ENCODE data around the gene LGMN. TPM values are rescaled to one million over a fixed set of nuclear protein-coding genes. Genes with fewer than 3 reads are reported as not detected.

LGMN gene
- total and polyA plus RNA-seq, 9 of the 15 experiments (the other 6 are each of a cell fraction or from before 2014, with no cell fraction given): 0.05 to 1.4 (median 0.43) TPM; not detected in 2

DNA sequence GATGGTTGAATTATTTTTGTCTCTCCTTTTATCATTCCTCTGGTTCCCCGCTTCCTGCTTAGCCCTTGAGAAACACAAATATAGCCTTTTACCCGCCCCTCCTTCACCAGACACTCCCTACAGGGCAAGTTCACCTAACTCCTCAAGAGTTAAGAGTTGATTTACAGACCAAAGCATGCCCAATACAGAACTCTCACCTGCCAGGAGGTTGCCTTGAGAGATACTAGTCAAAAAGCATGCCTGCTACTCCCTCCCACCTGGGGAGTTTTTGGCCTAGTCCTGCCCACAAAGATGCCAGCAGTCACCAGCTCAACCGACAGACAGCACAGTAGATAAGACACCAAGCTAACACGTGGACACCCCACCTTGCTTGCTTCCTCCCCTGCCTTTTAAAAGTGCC lies 11.2 kb downstream of the LGMN start:
- Histone ChIP-seq H3K9me3 (replicated peaks; ENCODE audit: control insufficient read depth, insufficient read depth, low read depth, low read length) (no peaks in the 10 kb centered on the region), H3K27ac (ENCODE audit: extremely low read depth, low read depth, low read length) (no peak overlapping the region), H3K79me2 (ENCODE audit: control insufficient read depth, insufficient read depth, low read length) (no peaks in the 10 kb centered on the region), H4K20me1 (replicated peaks; ENCODE audit: control insufficient read depth, insufficient read depth, low read length) (no peaks in the 10 kb centered on the region), H3K9ac (ENCODE audit: insufficient read depth in 1 of 2, low read depth in 2 of 2, low read length in 2 of 2) (no peak overlapping the region), H3K9me1 (ENCODE audit: control insufficient read depth, insufficient read depth, low read length) (no peaks in the 10 kb centered on the region), H3K36me3 (ENCODE audit: control insufficient read depth, insufficient read depth, low read length) (no peaks in the 10 kb centered on the region), H3K4me3 (no peak overlapping the region), H3K27me3 (ENCODE audit: control insufficient read depth in 2 of 2, insufficient read depth in 2 of 2, low read length in 2 of 2) (peaks cover 0 to 6% of the 10 kb centered on the region in 2 experiments; a peak in 1 of 5 replicates), H2AFZ (ENCODE audit: low read depth, low read length) (no peak overlapping the region), H3K4me2 (ENCODE audit: insufficient read depth, low read length) (no peak overlapping the region), H3K4me1 (replicated peaks in 1 of 2; ENCODE audit: control insufficient read depth in 2 of 2, insufficient read depth in 2 of 2, low read length in 2 of 2) (peaks cover 0 to 12% of the 10 kb centered on the region in 2 experiments; a peak in 3 of 5 replicates)
- ChIA-PET CTCF (ENCODE audit: low intra/inter-chr PET ratio) (no interaction called here), POLR2A (interaction anchor here (1.4 kb wide), 1 partner anchor 15 kb away, joined by 4 read pairs; no protein-coding TSS in a partner anchor)
- TF ChIP-seq ZNF707 (CRISPR knock-in tag; conservative IDR thresholded peaks at IDR 0.05) (no peak), FOXM1 (IDR thresholded peaks at IDR 0.05; ENCODE audit: low read depth) (no peak), FOXM1 (CRISPR knock-in tag; IDR thresholded peaks at IDR 0.05; ENCODE audit: low read depth) (no peak), SUPT5H (IDR thresholded peaks at IDR 0.05) (no peak), ZKSCAN3 (CRISPR knock-in tag; IDR thresholded peaks at IDR 0.05) (no peak), LEF1 (IDR thresholded peaks at IDR 0.05) (no peak), TBL1XR1 (IDR thresholded peaks at IDR 0.05; ENCODE audit: low read length in 2 of 2) (no peak), ZBTB17 (CRISPR knock-in tag; IDR thresholded peaks at IDR 0.05) (no peak), RBM15 (IDR thresholded peaks at IDR 0.05; ENCODE audit: insufficient read depth, low read length) (no peak), E2F4 (CRISPR knock-in tag; IDR thresholded peaks at IDR 0.05; ENCODE audit: low read depth) (no peak)
- no peak for FAIRE-seq
- BruUV-seq (replicated peaks): no TSS peak
- no peak for ATAC-seq
- WGBS (ENCODE audit: insufficient coverage, low coverage, missing lambda C conversion rate): 5% methylated on average over 4 of the region's 4 CpGs
- no peak for DNase-seq (ENCODE audit: extremely low read depth in 1 of 4, low spot score in 3 of 4)
- intact Hi-C loops (cut with micrococcal nuclease) (no loop called here), in situ Hi-C loops (cut with MboI) (no loop called here)
